Mucosa of descending colon (tissue), 3 donors: ENCODE results near the gene RAD51B. TPM values are rescaled to one million over a fixed set of nuclear protein-coding genes. Genes with fewer than 3 reads are reported as not detected.

Source experiments
- ATAC-seq: fragments of 200-7000 bp; cut with Tn5 transposase; one replicate; pipeline ENCODE4 v1.9.1; 2020; ENCODE audit warnings: mild to moderate bottlenecking, moderate library complexity
- DNase-seq, 3 donors: peaks; one replicate each; pipeline ENCODE4 v3.0.0-alpha.2; 2020
- H3K36me3 ChIP-seq: fragments of 200-600 bp; one replicate; pipeline ENCODE4 v1.8.0; 2021; ENCODE audit warnings: low read depth, mild to moderate bottlenecking
- H3K4me1 ChIP-seq: fragments of 200-600 bp; one replicate; pipeline ENCODE4 v1.8.0; 2021; ENCODE audit warnings: low read depth, mild to moderate bottlenecking
- H3K4me3 ChIP-seq: fragments of 200-600 bp; one replicate; pipeline ENCODE4 v1.8.0; 2021; ENCODE audit warnings: mild to moderate bottlenecking
- H3K9me3 ChIP-seq: fragments of 200-600 bp; one replicate; pipeline ENCODE4 v1.8.0; 2021; ENCODE audit warnings: mild to moderate bottlenecking
- CTCF ChIP-seq: fragments of 200-600 bp; IDR thresholded peaks from one replicate; pipeline ENCODE4 v1.8.0; 2022; ENCODE audit warnings: antibody characterized with exemption, mild to moderate bottlenecking
- intact Hi-C, 2 donors: fragments of 100-400 bp; cut with DNase I in 1 of 2; cut with micrococcal nuclease in 1 of 2; formaldehyde crosslinking; loops; one replicate each; pipeline versions ENCODE4 v1.11.0 to v1.11.1; 2022; cut with DNase I, micrococcal nuclease
- total RNA-seq, 3 donors: library from RNA; stranded (reverse); fragmentation: NEBNext Ultra II Directional in 2 of 3; extraction: Animal tissue kit (Norgen Biotek cat#: 25700) in 2 of 3; gene quantifications; one replicate each; pipeline versions ENCODE4 v1.2.1 to v1.2.4, GENCODE V29; 2021 to 2023
- donor health status: DM: no; HTN: no; CAD: no; lungs with moderate emphysema.
- donor health status: DM: no; HTN: no; CAD: no.
- donor health status: DM: no; HTN: yes; CAD: no.

Gene RAD51B
- total RNA-seq, 3 donors from 2014 or later: 15.8 to 23.3 (median 20.9) TPM

- intact Hi-C loops: no loop called here
- TF ChIP-seq CTCF: no peak
- Histone ChIP-seq H3K4me1 (peaks cover 10% of the 10 kb centered on the region), H3K36me3 (no peaks in the 10 kb centered on the region), H3K4me3 (no peak overlapping the region), H3K9me3 (no peaks in the 10 kb centered on the region)
- ATAC-seq (no peak), DNase-seq (no peak)
Observed at GRCh38 chr14:68357777-68358176, 538.2 kb downstream of the RAD51B start.

- intact Hi-C loops: no loop called here
- no peak for DNase-seq
Observed at GRCh38 chr14:68358500-68358899, 538.9 kb downstream of the RAD51B start.

GRCh38 chr14:68359022-68359836 is 539.6 kb downstream of the RAD51B start:
- ATAC-seq (no peak), DNase-seq (no peak)
- Histone ChIP-seq H3K36me3 (no peaks in the 10 kb centered on the region), H3K4me1 (peaks cover 10% of the 10 kb centered on the region), H3K4me3 (no peak overlapping the region), H3K9me3 (no peaks in the 10 kb centered on the region)
- intact Hi-C loops: no loop called here
- TF ChIP-seq CTCF: no peak

More at GRCh38 chr14:68358500-68358899, 538.9 kb downstream of the RAD51B start:
- no peaks in the 10 kb centered on the region for H3K9me3 ChIP-seq
- ATAC-seq: no peak
- no peak for TF ChIP-seq CTCF
- H3K4me3 ChIP-seq: no peak overlapping the region
- H3K36me3 ChIP-seq: no peaks in the 10 kb centered on the region
- peaks cover 10% of the 10 kb centered on the region for H3K4me1 ChIP-seq

- no peak for TF ChIP-seq CTCF
Observed at GRCh38 chr14:68359837-68360552, 540.4 kb downstream of the RAD51B start.

GRCh38 chr14:68361231-68361630 is 541.7 kb downstream of the RAD51B start:
- Histone ChIP-seq H3K9me3 (no peaks in the 10 kb centered on the region), H3K4me1 (peaks cover 19% of the 10 kb centered on the region), H3K36me3 (no peaks in the 10 kb centered on the region), H3K4me3 (no peak overlapping the region)
- ATAC-seq: no peak
- no peak for TF ChIP-seq CTCF
- intact Hi-C loops: no loop called here
- DNase-seq: no peak

More at GRCh38 chr14:68359837-68360552, 540.4 kb downstream of the RAD51B start:
- DNase-seq (peak; percentile 84 to 87 (median 85)), ATAC-seq (peak; percentile 97)
- no peaks in the 10 kb centered on the region for H3K9me3 ChIP-seq
- H3K4me3 ChIP-seq: no peak overlapping the region
- no peaks in the 10 kb centered on the region for H3K36me3 ChIP-seq
- H3K4me1 ChIP-seq: peaks cover 18% of the 10 kb centered on the region
- intact Hi-C loops: no loop called here
